Parathyroid adenoma (tissue), 2 donors: ENCODE results near the gene CCSER1.

Experiments used
- H2AFZ ChIP-seq: fragments of 300-600 bp; sonication (generic); one replicate; pipeline ENCODE4 v1.7.0; 2017; ENCODE audit warnings: antibody characterized with exemption, mild to moderate bottlenecking
- H3K27ac ChIP-seq: fragments of 300-600 bp; sonication (generic); one replicate; pipeline ENCODE4 v1.7.0; 2017
- H3K27me3 ChIP-seq: fragments of 300-600 bp; sonication (generic); one replicate; pipeline ENCODE4 v1.7.0; 2017; ENCODE audit warnings: low read length; ENCODE audit not compliant: control insufficient read depth, insufficient read depth
- H3K36me3 ChIP-seq: fragments of 300-600 bp; sonication (generic); one replicate; pipeline ENCODE4 v1.7.0; 2017; ENCODE audit warnings: low read length; ENCODE audit not compliant: control insufficient read depth, insufficient read depth
- H3K4me1 ChIP-seq: fragments of 300-600 bp; sonication (generic); one replicate; pipeline ENCODE4 v1.7.0; 2017; ENCODE audit warnings: control low read depth
- H3K4me2 ChIP-seq: fragments of 300-600 bp; sonication (generic); one replicate; pipeline ENCODE4 v1.7.0; 2017; ENCODE audit warnings: low read length
- H3K4me3 ChIP-seq: fragments of 300-600 bp; sonication (generic); one replicate; pipeline ENCODE4 v1.7.0; 2017; ENCODE audit warnings: low read depth, low read length
- H3K79me2 ChIP-seq: fragments of 300-600 bp; sonication (generic); one replicate; pipeline ENCODE4 v1.7.0; 2017; ENCODE audit warnings: control low read depth
- H3K9ac ChIP-seq: fragments of 300-600 bp; sonication (generic); one replicate; pipeline ENCODE4 v1.7.0; 2017; ENCODE audit warnings: mild to moderate bottlenecking
- H3K9me3 ChIP-seq: fragments of 300-600 bp; sonication (generic); one replicate; pipeline ENCODE4 v1.7.0; 2017; ENCODE audit warnings: low read length; ENCODE audit not compliant: control insufficient read depth
- TF ChIP-seq, protein P1 (sequence below): fragments of 300-600 bp; sonication (generic); IDR thresholded peaks from one replicate; pipeline ENCODE4 v1.7.0; 2017; ENCODE audit warnings: antibody characterized with exemption, mild to moderate bottlenecking
- donor health status: primary hyperparathyroidism.

CCSER1 gene

DNA sequence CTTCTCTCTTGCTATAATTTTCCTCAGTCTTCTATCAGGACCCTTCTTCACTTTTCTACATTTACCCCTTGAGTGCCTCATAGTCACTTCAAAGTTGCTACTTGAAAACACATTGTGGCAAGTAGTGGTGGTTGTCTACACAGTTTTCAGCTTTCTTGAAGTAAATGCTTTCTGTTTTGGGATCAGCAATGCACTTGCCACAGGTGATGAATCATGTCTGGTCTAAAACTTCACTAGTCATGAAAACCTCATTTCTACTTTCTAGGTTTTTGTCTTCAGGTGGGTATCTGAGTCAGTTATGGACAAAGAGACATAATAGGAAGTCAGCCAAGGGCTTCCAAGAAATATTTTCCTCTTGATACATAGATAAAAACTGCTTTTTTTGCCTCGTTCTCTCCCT is 359.2 kb downstream of the CCSER1 start:
- no peaks in the 10 kb centered on the region for H3K79me2 ChIP-seq
- no peak overlapping the region for H3K4me2 ChIP-seq
- H3K9ac ChIP-seq, result no peak overlapping the region
- no peak overlapping the region for H3K4me3 ChIP-seq
- H3K9me3 ChIP-seq, result no peaks in the 10 kb centered on the region
- no peaks in the 10 kb centered on the region for H3K36me3 ChIP-seq
- H3K27ac ChIP-seq, result no peak overlapping the region
- H2AFZ ChIP-seq, result no peak overlapping the region
- H3K27me3 ChIP-seq, result no peaks in the 10 kb centered on the region
- no peaks in the 10 kb centered on the region for H3K4me1 ChIP-seq
- TF ChIP-seq, protein P1, sequence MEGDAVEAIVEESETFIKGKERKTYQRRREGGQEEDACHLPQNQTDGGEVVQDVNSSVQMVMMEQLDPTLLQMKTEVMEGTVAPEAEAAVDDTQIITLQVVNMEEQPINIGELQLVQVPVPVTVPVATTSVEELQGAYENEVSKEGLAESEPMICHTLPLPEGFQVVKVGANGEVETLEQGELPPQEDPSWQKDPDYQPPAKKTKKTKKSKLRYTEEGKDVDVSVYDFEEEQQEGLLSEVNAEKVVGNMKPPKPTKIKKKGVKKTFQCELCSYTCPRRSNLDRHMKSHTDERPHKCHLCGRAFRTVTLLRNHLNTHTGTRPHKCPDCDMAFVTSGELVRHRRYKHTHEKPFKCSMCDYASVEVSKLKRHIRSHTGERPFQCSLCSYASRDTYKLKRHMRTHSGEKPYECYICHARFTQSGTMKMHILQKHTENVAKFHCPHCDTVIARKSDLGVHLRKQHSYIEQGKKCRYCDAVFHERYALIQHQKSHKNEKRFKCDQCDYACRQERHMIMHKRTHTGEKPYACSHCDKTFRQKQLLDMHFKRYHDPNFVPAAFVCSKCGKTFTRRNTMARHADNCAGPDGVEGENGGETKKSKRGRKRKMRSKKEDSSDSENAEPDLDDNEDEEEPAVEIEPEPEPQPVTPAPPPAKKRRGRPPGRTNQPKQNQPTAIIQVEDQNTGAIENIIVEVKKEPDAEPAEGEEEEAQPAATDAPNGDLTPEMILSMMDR, result no peak

DNA sequence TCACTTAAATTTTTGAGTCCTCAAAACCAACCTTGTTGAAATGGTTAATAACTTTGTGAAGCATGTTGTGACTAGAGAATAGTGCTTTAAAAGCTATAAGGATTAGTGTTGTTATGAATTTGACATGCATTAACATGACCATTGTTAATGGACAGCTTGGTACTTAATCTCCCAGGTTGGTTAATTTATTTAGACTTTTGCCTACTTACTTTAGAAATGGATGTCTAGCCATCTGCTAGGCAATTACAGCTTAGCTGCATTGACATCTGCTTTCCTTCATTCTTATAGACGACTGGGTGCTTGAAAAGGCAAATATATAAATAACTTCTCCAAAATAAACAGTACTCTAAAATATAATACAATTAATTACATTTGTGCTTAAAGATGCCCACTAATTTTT is 368.0 kb downstream of the CCSER1 start:
- Histone ChIP-seq H2AFZ (no peak overlapping the region), H3K4me3 (no peak overlapping the region), H3K9me3 (no peaks in the 10 kb centered on the region), H3K4me1 (no peaks in the 10 kb centered on the region), H3K79me2 (no peaks in the 10 kb centered on the region), H3K27me3 (no peaks in the 10 kb centered on the region), H3K36me3 (no peaks in the 10 kb centered on the region), H3K27ac (no peak overlapping the region), H3K4me2 (no peak overlapping the region), H3K9ac (no peak overlapping the region)
- TF ChIP-seq, protein P1, result no peak

DNA sequence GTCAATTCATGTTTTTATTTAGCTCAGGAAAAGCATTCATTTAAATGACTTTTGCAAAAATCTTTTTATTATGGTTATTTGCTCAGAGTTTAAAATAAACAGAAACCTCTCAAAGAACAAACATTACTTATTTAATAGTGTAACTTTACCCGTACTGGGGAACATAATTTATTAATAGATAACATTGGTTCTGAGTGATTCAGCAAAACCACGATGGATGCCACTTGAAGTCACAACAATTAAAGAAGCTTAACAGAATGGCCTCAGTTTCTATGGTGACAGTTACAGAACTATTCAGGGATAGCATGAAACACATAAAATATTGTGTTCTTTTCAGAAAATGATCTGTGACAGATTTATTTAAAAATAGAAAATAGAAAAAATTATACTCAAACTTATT is 368.7 kb downstream of the CCSER1 start:
- Histone ChIP-seq H3K9ac (no peak overlapping the region), H3K4me3 (no peak overlapping the region)

DNA sequence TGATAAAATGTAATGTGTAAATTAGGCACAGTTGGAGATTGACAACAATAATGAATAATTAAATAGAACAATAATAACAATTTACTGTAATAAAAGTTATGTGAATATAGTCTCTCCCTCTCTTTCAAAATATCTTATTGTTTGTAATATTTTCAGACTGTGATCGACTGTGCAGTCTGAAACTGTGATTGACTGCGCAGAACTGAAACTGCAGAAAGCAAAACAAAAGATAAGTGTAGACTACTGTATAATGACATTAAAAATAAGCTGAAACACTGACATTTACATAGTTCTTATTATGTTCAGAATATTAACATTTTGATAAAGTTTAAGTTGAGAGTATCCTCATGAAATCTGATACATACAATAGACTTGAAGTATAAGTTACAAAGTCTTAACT is 371.0 kb downstream of the CCSER1 start:
- Histone ChIP-seq H3K27ac (no peak overlapping the region), H3K27me3 (no peaks in the 10 kb centered on the region), H3K4me3 (no peak overlapping the region), H3K36me3 (no peaks in the 10 kb centered on the region), H3K9ac (no peak overlapping the region), H3K79me2 (no peaks in the 10 kb centered on the region), H2AFZ (no peak overlapping the region), H3K4me1 (no peaks in the 10 kb centered on the region), H3K4me2 (no peak overlapping the region), H3K9me3 (no peaks in the 10 kb centered on the region)
- TF ChIP-seq, protein P1, result no peak

More for the DNA sequence above, 368.7 kb downstream of the CCSER1 start:
- Histone ChIP-seq H3K79me2 (no peaks in the 10 kb centered on the region), H3K36me3 (no peaks in the 10 kb centered on the region), H3K4me2 (no peak overlapping the region), H3K4me1 (no peaks in the 10 kb centered on the region), H3K9me3 (no peaks in the 10 kb centered on the region), H3K27ac (no peak overlapping the region), H3K27me3 (no peaks in the 10 kb centered on the region), H2AFZ (no peak overlapping the region)
- TF ChIP-seq, protein P1, result no peak

DNA sequence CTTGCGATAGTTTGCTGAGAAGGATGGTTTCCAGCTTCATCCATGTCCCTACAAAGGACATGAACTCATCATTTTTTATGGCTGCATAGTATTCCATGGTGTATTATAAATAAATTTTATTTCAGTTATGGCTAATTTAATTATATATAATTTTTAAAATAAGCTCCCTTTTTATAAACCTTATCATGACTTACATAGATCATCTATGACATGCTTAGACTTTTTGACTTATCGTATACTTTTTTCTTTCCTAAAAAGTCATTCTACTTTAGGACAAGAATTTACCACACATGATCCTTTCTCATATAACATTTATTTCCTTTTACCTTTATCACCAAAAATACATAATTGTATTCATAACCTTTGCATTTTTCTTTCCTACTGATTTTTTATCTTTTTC is 376.5 kb downstream of the CCSER1 start:
- H2AFZ ChIP-seq, result no peak overlapping the region
- H3K79me2 ChIP-seq, result no peaks in the 10 kb centered on the region
- H3K4me3 ChIP-seq, result no peak overlapping the region
- no peak overlapping the region for H3K27ac ChIP-seq
- no peak overlapping the region for H3K4me2 ChIP-seq
- no peaks in the 10 kb centered on the region for H3K27me3 ChIP-seq
- no peaks in the 10 kb centered on the region for H3K4me1 ChIP-seq
- TF ChIP-seq, protein P1, result no peak
- H3K9me3 ChIP-seq, result no peaks in the 10 kb centered on the region
- H3K36me3 ChIP-seq, result no peaks in the 10 kb centered on the region
- no peak overlapping the region for H3K9ac ChIP-seq
